ENCODE data around the gene CELA2A. TPM values are rescaled to one million over a fixed set of nuclear protein-coding genes. Genes with fewer than 3 reads are reported as not detected.

CELA2A gene
- total and polyA plus RNA-seq, 8 donors, result 0.34 to 0.53 (median 0.49) TPM; not detected in 5

- no peaks in the 10 kb centered on the region for H3K9me3 ChIP-seq
- ATAC-seq (no peak), DNase-seq (no peak)
- no peak for TF ChIP-seq CTCF (IDR thresholded peaks at IDR 0.05)
- H3K27me3 ChIP-seq, result no peaks in the 10 kb centered on the region
- intact Hi-C loops (cut with DNase I), result no loop called here
- H3K27ac ChIP-seq, result peak overlapping the region in 1 of 2 donors; percentile 20
- peaks cover 0 to 76% of the 10 kb centered on the region in 2 donors for H3K36me3 ChIP-seq
- no peak overlapping the region for H3K4me3 ChIP-seq
- peaks cover 0 to 64% of the 10 kb centered on the region in 2 donors for H3K4me1 ChIP-seq
Observed at GRCh38 chr1:15428815-15429435, 27.6 kb upstream of the CELA2A start.

- peaks cover 0 to 71% of the 10 kb centered on the region in 2 donors for H3K36me3 ChIP-seq
- ATAC-seq (peak; percentile 33), DNase-seq (no peak)
- TF ChIP-seq CTCF (IDR thresholded peaks at IDR 0.05), result no peak
- no peaks in the 10 kb centered on the region for H3K9me3 ChIP-seq
- no peak overlapping the region for H3K4me3 ChIP-seq
- H3K27me3 ChIP-seq, result no peaks in the 10 kb centered on the region
- H3K4me1 ChIP-seq, result peaks cover 0 to 65% of the 10 kb centered on the region in 2 donors
- intact Hi-C loops (cut with DNase I), result loop anchor here in 1 of 2 donors (5.0 kb wide), 1 partner anchor 102 kb away; no protein-coding TSS in a partner anchor
- peak overlapping the region in 1 of 2 donors; percentile 20 for H3K27ac ChIP-seq
Observed at GRCh38 chr1:15429701-15430149, 26.8 kb upstream of the CELA2A start.

GRCh38 chr1:15430787-15431570 is 25.6 kb upstream of the CELA2A start:
- Histone ChIP-seq H3K4me3 (no peak overlapping the region), H3K4me1 (peaks cover 0 to 58% of the 10 kb centered on the region in 2 donors), H3K27ac (no peak overlapping the region), H3K27me3 (no peaks in the 10 kb centered on the region), H3K36me3 (peaks cover 0 to 58% of the 10 kb centered on the region in 2 donors), H3K9me3 (no peaks in the 10 kb centered on the region)
- peak; percentile 93 to 98 for TF ChIP-seq CTCF (IDR thresholded peaks at IDR 0.05)
- peak in 3 of 4 donors; percentile 62 to 92 (median 68) for DNase-seq
- ATAC-seq, result peak; percentile 81
- intact Hi-C loops (cut with DNase I), result loop anchor here in 1 of 2 donors (5.0 kb wide), 1 partner anchor 104 kb away; no protein-coding TSS in a partner anchor

GRCh38 chr1:15431571-15431948 is 25.0 kb upstream of the CELA2A start:
- H3K27me3 ChIP-seq, result no peaks in the 10 kb centered on the region
- no peaks in the 10 kb centered on the region for H3K9me3 ChIP-seq
- ATAC-seq, result no peak
- no peak overlapping the region for H3K27ac ChIP-seq
- intact Hi-C loops (cut with DNase I), result loop anchor here in 1 of 2 donors (5.0 kb wide), 1 partner anchor 104 kb away; no protein-coding TSS in a partner anchor
- H3K4me1 ChIP-seq, result peaks cover 0 to 52% of the 10 kb centered on the region in 2 donors
- H3K36me3 ChIP-seq, result peaks cover 0 to 53% of the 10 kb centered on the region in 2 donors
- DNase-seq, result no peak
- no peak overlapping the region for H3K4me3 ChIP-seq
- TF ChIP-seq CTCF (IDR thresholded peaks at IDR 0.05), result no peak

- intact Hi-C loops (cut with DNase I), result loop anchor here in 1 of 2 donors (5.0 kb wide), 1 partner anchor 105 kb away; no protein-coding TSS in a partner anchor
- no peaks in the 10 kb centered on the region for H3K27me3 ChIP-seq
- H3K4me3 ChIP-seq, result no peak overlapping the region
- peaks cover 0 to 45% of the 10 kb centered on the region in 2 donors for H3K36me3 ChIP-seq
- H3K9me3 ChIP-seq, result no peaks in the 10 kb centered on the region
- ATAC-seq (no peak), DNase-seq (peak in 2 of 4 donors; percentile 48 to 57)
- H3K4me1 ChIP-seq, result peaks cover 0 to 44% of the 10 kb centered on the region in 2 donors
- no peak for TF ChIP-seq CTCF (IDR thresholded peaks at IDR 0.05)
- no peak overlapping the region for H3K27ac ChIP-seq
Observed at GRCh38 chr1:15432324-15432723, 24.2 kb upstream of the CELA2A start.

Measured in left lung (tissue), 10 donors.